ENCODE data around the gene MYBPHL. TPM values are rescaled to one million over a fixed set of nuclear protein-coding genes. Genes with fewer than 3 reads are reported as not detected.

The MYBPHL gene
- total RNA-seq, 1 experiment from 2014 or later: 1.1 TPM

DNA sequence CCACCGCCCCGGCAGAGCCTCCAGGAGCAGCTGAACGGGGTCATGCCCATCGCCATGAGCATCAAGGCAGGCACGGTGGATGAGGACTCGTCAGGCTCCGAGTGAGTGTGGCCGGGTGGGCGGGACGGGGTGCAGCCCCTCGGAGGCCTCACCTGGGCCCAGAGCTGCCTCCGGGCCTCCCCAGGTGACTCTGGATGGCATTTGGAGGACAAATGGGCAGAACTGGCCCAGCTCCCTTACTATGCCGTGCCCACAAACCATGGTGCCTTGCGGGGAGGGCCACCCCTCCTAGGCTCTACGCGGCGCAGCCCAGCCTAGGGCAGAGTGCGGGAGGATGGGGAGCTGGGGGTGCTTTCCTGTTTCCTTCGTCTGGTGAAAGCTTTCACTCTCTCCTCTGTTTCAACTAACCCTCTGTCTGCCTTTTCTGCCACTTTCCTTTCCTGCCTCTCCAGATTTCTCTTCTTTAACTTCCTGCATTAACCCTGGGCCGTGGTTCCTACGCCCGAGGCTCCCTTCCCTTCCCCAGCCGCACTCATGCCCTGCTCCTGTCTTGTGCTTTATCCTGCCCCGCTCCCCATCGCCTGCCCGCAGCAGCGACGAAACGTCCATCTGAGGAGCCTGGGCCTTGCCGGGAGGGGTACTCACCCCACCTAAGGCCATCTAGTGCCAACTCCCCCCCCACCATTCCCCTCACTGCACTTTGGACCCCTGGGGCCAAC, 33.1 kb downstream of the MYBPHL start:
- POLR2A ChIA-PET: interaction anchor here (0.9 to 2.0 kb wide), 8 partner anchors 9 to 174 kb away, joined by 3 to 20 read pairs (median 4); partner anchors contain the start of genes PSRC1, SARS1 and SORT1
- CTCF ChIA-PET: interaction anchor here (0.6 to 1.4 kb wide), 4 partner anchors 10 to 125 kb away, joined by 3 to 4 read pairs (median 3); no protein-coding TSS in a partner anchor
- H3K36me3 Mint-ChIP-seq (ENCODE audit: insufficient read depth, unreplicated experiment): peaks cover 6% of the 10 kb centered on the region
- peaks cover 29% of the 10 kb centered on the region for H3K4me1 Mint-ChIP-seq (ENCODE audit: insufficient read depth, unreplicated experiment)
- H3K27ac Mint-ChIP-seq (ENCODE audit: low read depth, unreplicated experiment): peak overlapping the region; percentile 79
- BruUV-seq (replicated peaks): no TSS peak
- DNase-seq (ENCODE audit: unreplicated experiment): no peak
- intact Hi-C loops (cut with micrococcal nuclease): loop anchor here (1.0 kb wide), 1 partner anchor 10 kb away; no protein-coding TSS in a partner anchor
- H3K9me3 Mint-ChIP-seq (ENCODE audit: unreplicated experiment): no peaks in the 10 kb centered on the region
- TF ChIP-seq, protein P1, sequence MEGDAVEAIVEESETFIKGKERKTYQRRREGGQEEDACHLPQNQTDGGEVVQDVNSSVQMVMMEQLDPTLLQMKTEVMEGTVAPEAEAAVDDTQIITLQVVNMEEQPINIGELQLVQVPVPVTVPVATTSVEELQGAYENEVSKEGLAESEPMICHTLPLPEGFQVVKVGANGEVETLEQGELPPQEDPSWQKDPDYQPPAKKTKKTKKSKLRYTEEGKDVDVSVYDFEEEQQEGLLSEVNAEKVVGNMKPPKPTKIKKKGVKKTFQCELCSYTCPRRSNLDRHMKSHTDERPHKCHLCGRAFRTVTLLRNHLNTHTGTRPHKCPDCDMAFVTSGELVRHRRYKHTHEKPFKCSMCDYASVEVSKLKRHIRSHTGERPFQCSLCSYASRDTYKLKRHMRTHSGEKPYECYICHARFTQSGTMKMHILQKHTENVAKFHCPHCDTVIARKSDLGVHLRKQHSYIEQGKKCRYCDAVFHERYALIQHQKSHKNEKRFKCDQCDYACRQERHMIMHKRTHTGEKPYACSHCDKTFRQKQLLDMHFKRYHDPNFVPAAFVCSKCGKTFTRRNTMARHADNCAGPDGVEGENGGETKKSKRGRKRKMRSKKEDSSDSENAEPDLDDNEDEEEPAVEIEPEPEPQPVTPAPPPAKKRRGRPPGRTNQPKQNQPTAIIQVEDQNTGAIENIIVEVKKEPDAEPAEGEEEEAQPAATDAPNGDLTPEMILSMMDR (IDR thresholded peaks at IDR 0.05; ENCODE audit: unreplicated experiment): no peak
- H3K27me3 Mint-ChIP-seq (ENCODE audit: insufficient read depth, unreplicated experiment): no peaks in the 10 kb centered on the region
- peak overlapping the region; percentile 72 for H3K4me3 Mint-ChIP-seq (ENCODE audit: unreplicated experiment)

DNA sequence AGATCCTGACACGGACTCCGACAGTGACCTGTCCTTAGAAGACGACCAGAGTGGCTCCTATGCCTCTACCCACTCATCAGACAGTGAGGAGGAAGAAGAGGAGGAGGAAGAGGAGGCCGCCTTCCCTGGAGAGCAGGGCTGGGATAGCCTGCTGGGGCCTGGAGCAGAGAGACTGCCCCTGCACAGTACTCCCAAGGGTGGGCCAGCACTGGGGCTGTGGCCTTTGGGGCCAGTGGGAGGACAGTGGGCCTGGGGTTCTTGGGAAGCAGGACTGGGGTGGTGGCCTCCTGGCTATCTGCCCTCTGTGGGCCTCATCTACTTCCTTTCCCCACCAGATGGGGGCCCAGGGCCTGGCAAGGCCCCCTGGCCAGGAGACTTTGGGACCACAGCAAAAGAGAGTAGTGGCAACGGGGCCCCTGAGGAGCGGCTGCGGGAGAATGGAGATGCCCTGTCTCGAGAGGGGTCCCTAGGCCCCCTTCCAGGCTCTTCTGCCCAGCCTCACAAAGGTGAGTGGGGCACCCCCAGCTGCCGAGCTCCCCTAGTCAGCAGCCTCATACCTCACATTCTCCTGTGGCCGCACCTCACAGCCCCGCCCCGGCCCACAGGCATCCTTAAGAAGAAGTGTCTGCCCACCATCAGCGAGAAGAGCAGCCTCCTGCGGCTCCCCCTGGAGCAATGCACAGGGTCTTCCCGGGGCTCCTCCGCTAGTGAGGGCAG, 33.8 kb downstream of the MYBPHL start:
- Mint-ChIP-seq H3K9me3 (ENCODE audit: unreplicated experiment) (no peaks in the 10 kb centered on the region), H3K4me3 (ENCODE audit: unreplicated experiment) (peak overlapping the region; percentile 72), H3K36me3 (ENCODE audit: insufficient read depth, unreplicated experiment) (peaks cover 6% of the 10 kb centered on the region), H3K27ac (ENCODE audit: low read depth, unreplicated experiment) (peak overlapping the region; percentile 42), H3K4me1 (ENCODE audit: insufficient read depth, unreplicated experiment) (peaks cover 33% of the 10 kb centered on the region), H3K27me3 (ENCODE audit: insufficient read depth, unreplicated experiment) (no peaks in the 10 kb centered on the region)
- ChIA-PET CTCF (interaction anchor here (0.6 to 1.4 kb wide), 3 partner anchors 9 to 125 kb away, joined by 3 to 4 read pairs (median 3); no protein-coding TSS in a partner anchor), POLR2A (interaction anchor here (0.9 to 2.0 kb wide), 8 partner anchors 9 to 173 kb away, joined by 3 to 20 read pairs (median 4); partner anchors contain the start of genes PSRC1, SARS1 and SORT1)
- TF ChIP-seq, protein P1 (IDR thresholded peaks at IDR 0.05; ENCODE audit: unreplicated experiment): no peak
- BruUV-seq (replicated peaks): no TSS peak
- DNase-seq (ENCODE audit: unreplicated experiment): no peak
- intact Hi-C loops (cut with micrococcal nuclease): no loop called here

- Mint-ChIP-seq H3K36me3 (ENCODE audit: insufficient read depth, unreplicated experiment) (peaks cover 12% of the 10 kb centered on the region), H3K27me3 (ENCODE audit: insufficient read depth, unreplicated experiment) (no peaks in the 10 kb centered on the region), H3K4me1 (ENCODE audit: insufficient read depth, unreplicated experiment) (peaks cover 40% of the 10 kb centered on the region), H3K27ac (ENCODE audit: low read depth, unreplicated experiment) (peak overlapping the region; percentile 42), H3K9me3 (ENCODE audit: unreplicated experiment) (no peaks in the 10 kb centered on the region), H3K4me3 (ENCODE audit: unreplicated experiment) (no peak overlapping the region)
- CTCF ChIA-PET: interaction anchor here (1.4 kb wide), 1 partner anchor 8 kb away, joined by 3 read pairs; no protein-coding TSS in a partner anchor
- BruUV-seq (replicated peaks): no TSS peak
- intact Hi-C loops (cut with micrococcal nuclease): no loop called here
- DNase-seq (ENCODE audit: unreplicated experiment): no peak
- POLR2A ChIA-PET: interaction anchor here (0.6 to 2.0 kb wide), 2 partner anchors 11 to 119 kb away, joined by 3 to 20 read pairs; partner anchors contain the start of gene PSRC1
- TF ChIP-seq, protein P1 (IDR thresholded peaks at IDR 0.05; ENCODE audit: unreplicated experiment): no peak
Measured at GRCh38 chr1:109272021-109272799, 34.6 kb downstream of the MYBPHL start.
